Neutrophil (primary cell): ENCODE measurements around the gene OR1F1.

Experiments used
- H3K27ac ChIP-seq: fragments of 200-600 bp; sonication (generic); 2 replicates; pipeline ENCODE4 v1.5.1; 2016; ENCODE audit warnings: mild to moderate bottlenecking, moderate library complexity
- H3K27me3 ChIP-seq: fragments of 200-600 bp; sonication (generic); 2 replicates; pipeline ENCODE4 v1.6.0; 2016; ENCODE audit warnings: mild to moderate bottlenecking
- H3K36me3 ChIP-seq: fragments of 200-600 bp; sonication (generic); 2 replicates; pipeline ENCODE4 v1.5.1; 2017
- H3K4me1 ChIP-seq, 2 experiments: fragments of 200-600 bp in 1 of 2; sonication (generic) in 1 of 2; 1 replicate in 1 of 2; 2 replicates in 1 of 2; pipeline versions ENCODE4 v1.5.1 to v1.6.1; 2013 to 2016; ENCODE audit warnings: low read depth in 1 of 2, low read length in 1 of 2, mild to moderate bottlenecking in 1 of 2, moderate library complexity in 1 of 2; ENCODE audit not compliant: control insufficient read depth in 1 of 2, insufficient read depth in 1 of 2
- H3K4me3 ChIP-seq, 2 experiments: fragments of 200-600 bp in 1 of 2; sonication (generic) in 1 of 2; 1 replicate in 1 of 2; 2 replicates in 1 of 2; pipeline ENCODE4 v1.5.1; 2013 to 2016; ENCODE audit warnings: low read depth in 1 of 2, low read length in 1 of 2, mild to moderate bottlenecking in 1 of 2, moderate library complexity in 1 of 2
- H3K9me3 ChIP-seq: fragments of 200-600 bp; sonication (generic); 2 replicates; pipeline ENCODE4 v1.5.1; 2016
- CTCF ChIP-seq: fragments of 200-600 bp; sonication (generic); IDR thresholded peaks from 2 replicates; pipeline ENCODE4 v1.5.1; 2016; ENCODE audit warnings: antibody characterized with exemption

OR1F1 gene

GRCh38 chr16:3158026-3158509 lies 29.9 kb upstream of the OR1F1 start:
- H3K36me3 ChIP-seq, result no peaks in the 10 kb centered on the region
- no peak for TF ChIP-seq CTCF
- H3K9me3 ChIP-seq, result no peaks in the 10 kb centered on the region
- peak overlapping the region; percentile 63 for H3K27ac ChIP-seq
- H3K4me1 ChIP-seq, result peaks cover 24 to 29% of the 10 kb centered on the region in 2 experiments
- H3K4me3 ChIP-seq, result peak overlapping the region; percentile 81
- H3K27me3 ChIP-seq, result peaks cover 93% of the 10 kb centered on the region

GRCh38 chr16:3158510-3159314 lies 29.3 kb upstream of the OR1F1 start:
- Histone ChIP-seq H3K27ac (peak overlapping the region; percentile 63), H3K4me1 (peaks cover 28 to 33% of the 10 kb centered on the region in 2 experiments), H3K9me3 (no peaks in the 10 kb centered on the region), H3K36me3 (no peaks in the 10 kb centered on the region), H3K27me3 (peaks cover 91% of the 10 kb centered on the region), H3K4me3 (peak overlapping the region; percentile 81)
- TF ChIP-seq CTCF, result no peak

GRCh38 chr16:3161235-3162018 lies 26.6 kb upstream of the OR1F1 start:
- Histone ChIP-seq H3K27me3 (peaks cover 85% of the 10 kb centered on the region), H3K9me3 (no peaks in the 10 kb centered on the region), H3K4me1 (peaks cover 38 to 40% of the 10 kb centered on the region in 2 experiments), H3K4me3 (no peak overlapping the region), H3K27ac (no peak overlapping the region), H3K36me3 (no peaks in the 10 kb centered on the region)
- no peak for TF ChIP-seq CTCF

GRCh38 chr16:3164121-3164991 lies 23.6 kb upstream of the OR1F1 start:
- Histone ChIP-seq H3K9me3 (no peaks in the 10 kb centered on the region), H3K36me3 (no peaks in the 10 kb centered on the region), H3K27ac (no peak overlapping the region), H3K4me1 (peaks cover 20 to 25% of the 10 kb centered on the region in 2 experiments), H3K4me3 (no peak overlapping the region), H3K27me3 (peaks cover 90% of the 10 kb centered on the region)
- no peak for TF ChIP-seq CTCF

- Histone ChIP-seq H3K4me1 (peaks cover 11 to 19% of the 10 kb centered on the region in 2 experiments), H3K36me3 (no peaks in the 10 kb centered on the region), H3K9me3 (no peaks in the 10 kb centered on the region), H3K27me3 (peaks cover 92% of the 10 kb centered on the region), H3K4me3 (peak overlapping the region; percentile 45 to 47), H3K27ac (peak overlapping the region; percentile 12)
- no peak for TF ChIP-seq CTCF
Observed at GRCh38 chr16:3165111-3165822, 22.7 kb upstream of the OR1F1 start.
